Breast epithelium (tissue), 3 donors: Measurements from ENCODE around the gene SALL4.

ENCODE experiments used
- CTCF ChIP-seq, 3 donors: fragments of 450-650 bp; IDR thresholded peaks; one replicate each; pipeline ENCODE4 v1.5.1; 2016 to 2017; ENCODE audit warnings: antibody characterized with exemption in 3 of 3, mild to moderate bottlenecking in 3 of 3, moderate library complexity in 3 of 3
- POLR2A ChIP-seq: fragments of 450-650 bp; IDR thresholded peaks from one replicate; pipeline ENCODE4 v1.6.1; 2016; ENCODE audit warnings: antibody characterized with exemption, mild to moderate bottlenecking, moderate library complexity
- POLR2AphosphoS5 ChIP-seq, 3 donors: sonication (generic); formaldehyde crosslinking; IDR thresholded peaks; one replicate each; pipeline ENCODE4 v1.6.1; 2017; ENCODE audit warnings: antibody characterized with exemption in 3 of 3

- TF ChIP-seq CTCF (IDR thresholded peaks at IDR 0.05) (no peak), POLR2A (no peak), POLR2AphosphoS5 (IDR thresholded peaks at IDR 0.05) (peak; percentile 13 to 76 (median 36))
Observed at GRCh38 chr20:51750037-51750769, 52.1 kb downstream of the SALL4 start.
